ENCODE results near the gene ARHGAP32.
A peak's percentile ranks its signal among the peaks of the same experiment; 100 is the strongest.
"Not testable (repeated sequence)": the region's sequence is repeated elsewhere in the genome, so short reads cannot be mapped to it uniquely, and the experiment has no call there.

The ARHGAP32 gene

GRCh38 chr11:128927108-128927461 is 265.0 kb downstream of the ARHGAP32 start:
- peak; percentile 50 to 76 for DNase-seq

- peak in 1 of 2 experiments; percentile 52 for DNase-seq
These were observed 265.6 kb downstream of the ARHGAP32 start for GRCh38 chr11:128926437-128927107.

- no peak for DNase-seq
These were observed 266.1 kb downstream of the ARHGAP32 start for GRCh38 chr11:128926000-128926399.

GRCh38 chr11:128925250-128925600 is 266.9 kb downstream of the ARHGAP32 start:
- peak in 1 of 2 experiments; percentile 44 for DNase-seq

- peak in 1 of 2 experiments; percentile 48 for DNase-seq
These were observed 267.4 kb downstream of the ARHGAP32 start for GRCh38 chr11:128924510-128925249.

- no peak for DNase-seq
These were observed 268.0 kb downstream of the ARHGAP32 start for GRCh38 chr11:128924104-128924503.

GRCh38 chr11:128921793-128922192 is 270.3 kb downstream of the ARHGAP32 start:
- no peak for DNase-seq

GRCh38 chr11:128920666-128921065 is 271.5 kb downstream of the ARHGAP32 start:
- no peak for DNase-seq

GRCh38 chr11:128919635-128920034 is 272.5 kb downstream of the ARHGAP32 start:
- DNase-seq = not testable (repeated sequence)

- DNase-seq = no peak
These were observed 272.9 kb downstream of the ARHGAP32 start for GRCh38 chr11:128919216-128919615.

GRCh38 chr11:128917144-128917724 is 274.9 kb downstream of the ARHGAP32 start:
- no peak for DNase-seq

- no peak for DNase-seq
These were observed 275.4 kb downstream of the ARHGAP32 start for GRCh38 chr11:128916681-128917080.

- no peak for DNase-seq
These were observed 276.0 kb downstream of the ARHGAP32 start for GRCh38 chr11:128916037-128916572.

GRCh38 chr11:128915149-128915521 is 277.0 kb downstream of the ARHGAP32 start:
- DNase-seq = no peak

Measured in NCI-H526 (cell line).